BJ (cell line): Measurements from ENCODE around the gene SBF2. TPM values are rescaled to one million over a fixed set of nuclear protein-coding genes. Genes with fewer than 3 reads are reported as not detected.

ENCODE experiments used
- CTCF ChIA-PET: fragments of 350-600 bp; formaldehyde crosslinking; extraction: SDS; loops from one replicate; lab custom pipeline; 2021; ENCODE audit warnings: antibody characterized with exemption, inconsistent platforms; lab: Yijun Ruan, JAX
- POLR2A ChIA-PET: fragments of 300-600 bp; sonication (Branson Sonifier 250); formaldehyde crosslinking; extraction: SDS; loops from one replicate; lab custom pipeline; 2021; ENCODE audit warnings: antibody characterized with exemption; lab: Charles Lee
- DNase-seq: peaks from one replicate; pipeline ENCODE4 v3.0.0-alpha.2; 2011; ENCODE audit warnings: low read depth
- H3K27me3 ChIP-seq: 2 replicates; pipeline ENCODE4 v1.6.0; 2011; ENCODE audit warnings: low read length; ENCODE audit not compliant: control insufficient read depth, insufficient read depth
- H3K36me3 ChIP-seq: 2 replicates; pipeline ENCODE4 v1.5.1; 2011; ENCODE audit warnings: low read length; ENCODE audit not compliant: control insufficient read depth, insufficient read depth
- H3K4me3 ChIP-seq: 2 replicates; pipeline ENCODE4 v1.5.1; 2011; ENCODE audit warnings: low read depth, mild to moderate bottlenecking, control low read depth, low read length
- CTCF ChIP-seq: IDR thresholded peaks from 2 replicates; pipeline ENCODE4 v1.5.1; 2011; ENCODE audit warnings: low read depth, mild to moderate bottlenecking, control low read depth, inconsistent platforms, low read length, moderate library complexity; ENCODE audit not compliant: insufficient read depth
- polyA plus RNA-seq: library from polyadenylated mRNA; depleted of rRNA; stranded (reverse); fragments of >200 nt; gene quantifications from 2 replicates; pipeline ENCODE4 v1.2.3, GENCODE V29; 2011

The SBF2 gene
- polyA plus RNA-seq, 1 experiment: 33.8 TPM

GRCh38 chr11:9803685-9804418 lies 490.2 kb downstream of the SBF2 start:
- TF ChIP-seq CTCF: no peak
- Histone ChIP-seq H3K4me3 (no peak overlapping the region), H3K36me3 (peaks cover 5% of the 10 kb centered on the region; the same call in 1 of the 2 replicates), H3K27me3 (no peaks in the 10 kb centered on the region)
- DNase-seq: no peak
- ChIA-PET POLR2A (interaction anchor here (0.6 to 1.2 kb wide), 6 partner anchors 16 to 632 kb away, joined by 3 to 10 read pairs (median 4); partner anchors contain the start of gene ADM), CTCF (interaction anchor here (1.1 to 4.2 kb wide), 6 partner anchors 14 to 50 kb away, joined by 3 to 18 read pairs (median 4); no protein-coding TSS in a partner anchor)

- peaks cover 4% of the 10 kb centered on the region; the same call in 1 of the 2 replicates for H3K36me3 ChIP-seq
- ChIA-PET POLR2A (interaction anchor here (0.6 to 2.5 kb wide), 5 partner anchors 14 to 307 kb away, joined by 4 to 26 read pairs (median 7); no protein-coding TSS in a partner anchor), CTCF (interaction anchor here (0.8 to 4.2 kb wide), 7 partner anchors 13 to 566 kb away, joined by 3 to 18 read pairs (median 3); no protein-coding TSS in a partner anchor)
- no peaks in the 10 kb centered on the region for H3K27me3 ChIP-seq
- no peak for TF ChIP-seq CTCF
- DNase-seq: peak; percentile 97
- H3K4me3 ChIP-seq: no peak overlapping the region
These were observed 491.6 kb downstream of the SBF2 start for GRCh38 chr11:9802291-9802861.

GRCh38 chr11:9799886-9800285 lies 494.1 kb downstream of the SBF2 start:
- Histone ChIP-seq H3K36me3 (peaks cover 4% of the 10 kb centered on the region), H3K27me3 (no peaks in the 10 kb centered on the region), H3K4me3 (no peak overlapping the region)
- ChIA-PET POLR2A (interaction anchor here (0.6 to 1.0 kb wide), 9 partner anchors 11 to 505 kb away, joined by 3 to 13 read pairs (median 4); partner anchors contain the start of gene ADM), CTCF (interaction anchor here (0.6 to 4.2 kb wide), 2 partner anchors 41 to 44 kb away, joined by 3 to 18 read pairs; no protein-coding TSS in a partner anchor)
- TF ChIP-seq CTCF: no peak
- no peak for DNase-seq

- DNase-seq: no peak
- TF ChIP-seq CTCF: no peak
- H3K27me3 ChIP-seq: no peaks in the 10 kb centered on the region
- no peak overlapping the region for H3K4me3 ChIP-seq
- H3K36me3 ChIP-seq: peaks cover 7% of the 10 kb centered on the region
- CTCF ChIA-PET: interaction anchor here (0.6 to 0.8 kb wide), 3 partner anchors 37 to 468 kb away, joined by 3 to 5 read pairs (median 3); no protein-coding TSS in a partner anchor
- POLR2A ChIA-PET: interaction anchor here (0.7 kb wide), 1 partner anchor 9 kb away, joined by 5 read pairs; no protein-coding TSS in a partner anchor
These were observed 496.7 kb downstream of the SBF2 start for GRCh38 chr11:9797300-9797699.
